GM12891 (cell line): ENCODE data around the gene GNAQ.

ENCODE experiments used
- DNase-seq: peaks from one replicate; pipeline ENCODE4 v3.0.0; 2011; ENCODE audit warnings: low spot score; ENCODE audit not compliant: insufficient read length
- FAIRE-seq: peaks from 2 replicates; lab custom pipeline; 2011; peaks lifted over from hg19 to GRCh38; lab: Jason Lieb, UNC
- PAX5 ChIP-seq: IDR thresholded peaks from 2 replicates; pipeline ENCODE4 v1.6.1; 2011; ENCODE audit warnings: low read length, moderate library complexity, mild to moderate bottlenecking; ENCODE audit not compliant: insufficient read depth, severe bottlenecking
- POLR2A ChIP-seq: IDR thresholded peaks from 2 replicates; pipeline ENCODE4 v1.6.1; 2011; ENCODE audit warnings: low read depth, low read length, control low read depth
- POLR2AphosphoS5 ChIP-seq: IDR thresholded peaks from 2 replicates; pipeline ENCODE4 v1.6.1; 2011; ENCODE audit warnings: low read depth, low read length, control low read depth
- POU2F2 ChIP-seq: IDR thresholded peaks from 2 replicates; pipeline ENCODE4 v1.6.1; 2011; ENCODE audit warnings: low read depth, mild to moderate bottlenecking, control low read depth, low read length, moderate library complexity
- SPI1 ChIP-seq: IDR thresholded peaks from 2 replicates; pipeline ENCODE4 v1.6.1; 2011; ENCODE audit warnings: low read depth, low read length, control low read depth
- TAF1 ChIP-seq: IDR thresholded peaks from 2 replicates; pipeline ENCODE4 v1.6.1; 2011; ENCODE audit warnings: low read depth, low read length, control low read depth

Gene GNAQ

DNA sequence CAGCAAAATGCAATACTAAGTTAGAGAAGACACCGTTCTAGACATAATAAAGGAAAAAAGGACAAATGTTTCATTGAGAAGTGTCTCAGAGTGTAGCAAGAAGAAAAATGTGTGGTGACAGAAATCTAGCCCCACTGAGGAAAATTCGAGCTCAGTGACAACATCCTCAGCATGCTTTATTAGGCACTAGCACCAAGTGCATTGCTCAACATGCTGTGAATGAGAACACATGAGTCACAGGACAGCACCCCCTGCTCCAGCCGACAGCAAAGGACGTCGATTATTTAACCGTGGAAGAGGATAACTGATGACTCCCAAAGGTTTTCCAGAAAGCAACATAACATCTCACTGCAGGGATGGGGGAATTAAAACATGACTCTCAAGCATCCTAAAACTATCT, 182.7 kb downstream of the GNAQ start:
- no peak for TF ChIP-seq PAX5
- no peak for TF ChIP-seq TAF1
- TF ChIP-seq POLR2A: no peak
- TF ChIP-seq POU2F2: no peak
- TF ChIP-seq POLR2AphosphoS5: no peak
- no peak for TF ChIP-seq SPI1
- no peak for DNase-seq
- no peak for FAIRE-seq

DNA sequence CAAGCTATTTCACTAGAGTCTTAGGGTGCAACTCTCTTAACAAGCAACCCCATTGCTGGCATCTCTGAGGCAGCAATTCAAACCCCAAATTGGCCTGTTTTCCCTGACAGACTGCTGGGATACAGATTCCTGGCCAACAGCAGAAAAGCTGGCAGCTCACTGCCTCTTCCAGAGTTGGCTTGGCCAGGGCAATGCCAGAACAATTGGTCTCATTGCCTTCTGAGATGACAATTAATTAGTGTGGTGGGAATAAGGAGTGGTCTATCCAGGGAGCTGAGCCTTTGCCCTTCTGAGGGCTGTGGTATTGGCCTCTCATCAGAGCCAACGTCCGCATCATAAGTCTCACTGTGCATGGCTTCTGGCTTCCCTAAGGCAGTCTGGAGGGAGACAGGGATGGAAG, 183.2 kb downstream of the GNAQ start:
- FAIRE-seq: no peak
- TF ChIP-seq TAF1 (no peak), POU2F2 (no peak), PAX5 (no peak), POLR2A (no peak), SPI1 (no peak), POLR2AphosphoS5 (no peak)
- no peak for DNase-seq

DNA sequence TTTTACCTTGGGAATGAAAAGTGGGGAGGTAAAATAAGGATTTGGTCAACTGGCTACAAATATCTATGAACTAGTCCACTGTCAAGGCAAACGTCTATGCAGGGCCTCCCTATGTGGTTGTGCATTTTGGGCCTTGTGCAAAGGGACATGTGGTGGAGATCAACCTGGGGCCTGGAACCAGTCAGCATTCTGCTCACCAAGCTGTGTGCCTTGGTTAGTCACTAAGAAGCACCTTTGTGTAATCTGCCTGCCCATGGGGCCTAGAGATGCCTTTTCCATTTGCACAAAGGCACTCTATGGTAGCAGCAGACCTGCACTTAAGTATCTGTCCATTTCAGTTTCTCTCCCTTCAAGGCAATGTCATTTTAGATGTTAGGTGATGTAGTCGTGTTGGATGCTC, 184.0 kb downstream of the GNAQ start:
- DNase-seq: no peak
- no peak for FAIRE-seq
- TF ChIP-seq POLR2AphosphoS5 (no peak), TAF1 (no peak), POU2F2 (no peak), SPI1 (no peak), POLR2A (no peak), PAX5 (no peak)

DNA sequence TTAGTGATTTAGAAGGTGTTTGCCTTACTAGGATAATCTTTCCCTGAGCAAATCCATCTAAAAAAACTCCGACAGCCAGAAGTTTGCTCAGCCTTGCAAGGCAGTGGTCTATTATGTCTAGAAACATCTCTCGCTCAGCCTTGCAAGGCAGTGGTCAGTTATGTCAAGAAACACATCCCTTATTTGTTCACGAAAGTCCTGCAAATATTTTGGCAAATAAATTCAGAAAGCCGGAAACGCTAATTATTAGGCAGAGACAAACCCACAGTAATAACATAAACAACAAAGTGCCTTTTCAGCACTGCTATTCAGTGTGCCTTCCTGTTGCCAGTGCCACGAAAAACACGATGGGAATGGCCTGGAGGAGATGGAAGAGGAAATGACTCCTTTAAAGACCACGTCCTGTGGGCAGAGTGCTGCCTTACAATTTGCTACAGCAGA, 184.5 kb downstream of the GNAQ start:
- TF ChIP-seq POLR2AphosphoS5 (no peak), PAX5 (no peak), TAF1 (no peak), SPI1 (no peak), POLR2A (no peak), POU2F2 (no peak)
- no peak for DNase-seq
- FAIRE-seq: no peak

- FAIRE-seq (no peak), DNase-seq (no peak)
- no peak for TF ChIP-seq POLR2A
Observed at GRCh38 chr9:77844415-77844814, 187.2 kb downstream of the GNAQ start.

- FAIRE-seq (no peak), DNase-seq (no peak)
- TF ChIP-seq POLR2AphosphoS5: no peak
Observed at GRCh38 chr9:77843871-77844155, 187.8 kb downstream of the GNAQ start.

DNA sequence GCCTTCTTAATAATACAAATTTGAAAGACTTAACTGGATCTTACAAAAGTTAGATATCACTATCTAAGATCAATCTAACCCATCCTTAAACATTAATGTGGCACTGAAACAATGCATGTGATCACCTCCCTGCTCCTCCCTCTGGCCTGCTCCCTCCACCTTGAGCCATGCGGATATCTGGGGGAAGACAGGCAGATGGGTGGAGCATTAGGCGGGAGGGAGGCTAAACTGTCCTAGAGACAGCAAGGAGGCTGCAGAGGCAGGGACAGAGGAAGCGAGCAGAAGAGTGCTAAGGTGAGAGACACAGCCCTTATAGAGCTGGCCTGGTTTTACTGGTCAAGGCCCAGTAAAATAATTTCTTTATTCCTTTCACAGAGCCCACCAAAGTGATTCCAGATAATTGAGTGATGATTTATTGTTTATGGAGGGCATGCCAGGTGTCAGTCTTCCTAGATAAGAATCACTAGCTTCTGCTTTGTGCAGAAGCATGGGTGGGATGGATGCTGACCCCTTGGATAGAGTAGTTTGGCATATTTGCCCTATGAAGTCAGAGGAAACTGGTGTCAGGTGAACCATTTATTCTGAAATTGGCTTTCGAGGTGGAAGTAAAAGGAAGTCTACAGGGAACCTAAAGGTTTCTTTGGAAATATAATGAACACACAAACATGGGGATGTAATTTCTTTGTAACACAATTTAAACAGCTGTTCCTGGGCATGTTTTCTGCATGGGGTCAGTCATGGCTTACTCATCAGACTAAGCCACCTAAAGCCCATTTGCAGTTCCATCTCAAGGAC, 188.3 kb downstream of the GNAQ start:
- TF ChIP-seq SPI1: no peak
- TF ChIP-seq POLR2A: no peak
- no peak for TF ChIP-seq TAF1
- no peak for TF ChIP-seq POLR2AphosphoS5
- no peak for TF ChIP-seq PAX5
- TF ChIP-seq POU2F2: no peak
- no peak for DNase-seq
- FAIRE-seq: no peak

DNA sequence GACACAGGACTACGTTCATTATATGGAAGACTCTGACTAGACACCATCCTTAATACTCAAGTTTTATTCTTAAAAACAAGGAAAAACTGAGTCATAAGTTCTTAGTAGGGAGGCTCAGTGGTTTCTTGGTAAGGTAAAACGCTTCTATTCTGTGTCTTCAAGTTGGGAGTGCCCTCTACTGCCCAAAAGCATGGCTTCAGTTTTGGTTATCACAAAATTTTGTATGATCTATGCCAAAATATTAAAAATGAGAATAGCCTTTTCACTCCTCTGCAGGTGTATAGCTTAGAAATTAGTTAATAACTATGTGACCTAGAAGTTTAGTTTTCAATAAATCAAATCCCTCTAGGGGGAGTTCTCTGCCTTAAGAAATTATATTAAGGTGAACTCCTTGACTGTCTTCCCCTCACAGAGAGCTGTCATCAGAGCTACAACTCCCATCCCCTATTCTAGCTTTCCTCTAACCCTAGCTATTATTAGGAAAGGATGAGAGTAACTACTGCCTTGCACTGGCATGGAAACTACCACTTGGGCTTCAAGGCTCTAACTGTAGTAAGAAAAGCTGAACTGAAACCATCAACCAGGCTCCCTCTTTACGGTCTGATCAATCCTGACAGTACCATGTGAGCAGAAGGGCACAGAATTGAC, 189.7 kb downstream of the GNAQ start:
- FAIRE-seq (peak; percentile 73), DNase-seq (no peak)
- TF ChIP-seq POLR2AphosphoS5: no peak
- TF ChIP-seq PAX5: no peak
- no peak for TF ChIP-seq TAF1
- peak; percentile 94 for TF ChIP-seq SPI1
- TF ChIP-seq POLR2A: no peak
- no peak for TF ChIP-seq POU2F2

DNA sequence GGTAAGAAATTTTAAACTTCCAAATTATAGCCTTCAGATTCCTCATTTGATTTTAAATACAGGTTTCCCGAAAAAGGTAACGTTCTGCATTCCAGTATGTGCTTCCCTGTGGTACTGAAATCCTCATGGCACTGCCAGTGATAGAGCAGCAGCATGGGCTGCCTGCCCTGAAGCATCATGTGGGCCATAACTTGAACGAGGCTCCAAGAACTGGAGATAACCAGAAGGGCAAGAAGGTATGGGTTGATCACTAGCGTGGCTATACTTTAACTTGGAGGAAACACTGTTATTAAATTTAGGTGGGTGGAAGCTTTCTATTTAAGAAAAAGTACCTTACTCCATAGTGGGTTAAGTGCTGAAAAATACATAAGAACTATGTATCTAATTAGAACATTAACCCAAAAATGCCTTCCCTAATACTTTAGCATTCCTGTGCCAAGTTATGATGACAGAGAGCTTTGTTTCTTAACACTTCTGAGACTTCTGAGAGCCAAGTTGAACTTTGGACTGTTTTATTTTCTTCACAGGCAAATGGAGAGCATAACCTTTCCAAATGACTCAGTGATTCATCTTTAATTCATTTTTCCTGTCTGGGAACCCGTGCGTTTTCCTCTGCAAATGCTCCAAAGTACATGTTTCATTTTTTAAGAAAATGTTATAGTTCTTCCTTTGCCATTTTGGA, 192.0 kb downstream of the GNAQ start:
- no peak for DNase-seq
- no peak for TF ChIP-seq PAX5
- TF ChIP-seq POU2F2: no peak
- TF ChIP-seq SPI1: no peak
- TF ChIP-seq TAF1: no peak
- TF ChIP-seq POLR2AphosphoS5: no peak
- TF ChIP-seq POLR2A: no peak
- FAIRE-seq: no peak

DNA sequence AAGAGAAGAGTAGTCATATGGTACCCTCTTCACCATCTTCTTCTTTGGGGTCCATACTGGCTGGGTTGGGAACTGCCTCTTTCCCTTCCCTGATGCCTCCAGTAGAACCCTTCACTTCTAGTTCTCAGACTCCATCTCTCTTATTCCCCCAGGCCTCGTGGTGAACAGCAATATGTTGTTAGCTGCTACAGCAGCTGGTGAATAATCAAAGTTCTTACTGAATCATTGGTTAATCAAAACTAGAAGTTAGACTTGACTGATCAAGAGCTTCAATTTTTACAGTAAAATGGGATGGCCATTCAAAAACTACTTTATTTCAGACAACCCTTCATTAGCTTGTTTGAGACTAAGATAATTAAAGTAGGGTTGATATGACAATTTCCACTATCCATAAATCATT, 192.6 kb downstream of the GNAQ start:
- TF ChIP-seq POU2F2 (no peak), PAX5 (no peak), POLR2A (no peak), SPI1 (no peak), POLR2AphosphoS5 (no peak), TAF1 (no peak)
- FAIRE-seq (no peak), DNase-seq (no peak)
